NCI-H2029 (cell line): ENCODE results near the gene SMIM24.
A peak's percentile ranks its signal among the peaks of the same experiment; 100 is the strongest.
"Not testable (repeated sequence)": the region's sequence is repeated elsewhere in the genome, so short reads cannot be mapped to it uniquely, and the experiment has no call there.

Experiments used
- DNase-seq: peaks from one replicate; lab custom pipeline; 2025; lab: John Stamatoyannopoulos, UW

The SMIM24 gene

DNA sequence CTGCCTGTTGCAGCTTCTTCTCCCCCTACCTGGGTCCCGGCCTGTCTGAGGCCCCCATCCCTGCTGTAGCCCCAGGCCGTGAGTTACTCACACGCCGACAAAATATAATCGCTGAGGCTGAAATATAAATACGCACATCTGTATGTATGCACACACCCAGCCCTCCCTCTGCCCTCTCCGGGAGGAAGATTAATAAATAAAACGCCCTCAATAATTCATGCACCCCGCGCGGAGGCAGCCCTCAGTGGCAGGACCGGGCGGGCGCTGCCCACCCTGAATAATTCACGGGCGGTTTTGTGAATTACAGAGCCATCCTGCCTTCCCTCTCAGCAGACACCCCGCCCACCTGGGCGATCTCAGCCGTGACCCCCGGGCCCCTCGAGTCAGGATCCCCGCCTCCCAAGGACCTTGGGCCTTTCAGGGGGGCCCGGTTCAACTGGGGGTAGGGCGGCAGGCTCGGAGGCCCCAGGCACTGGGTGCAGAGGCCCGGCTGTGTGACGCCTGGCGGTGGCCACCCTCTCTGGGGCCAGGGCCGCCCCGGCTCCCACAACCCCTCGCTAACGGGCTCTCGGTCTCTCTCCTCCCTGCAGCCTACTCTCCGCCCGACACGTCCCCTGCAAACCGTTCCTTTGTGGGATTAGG, 24.2 kb downstream of the SMIM24 start:
- no peak for DNase-seq

DNA sequence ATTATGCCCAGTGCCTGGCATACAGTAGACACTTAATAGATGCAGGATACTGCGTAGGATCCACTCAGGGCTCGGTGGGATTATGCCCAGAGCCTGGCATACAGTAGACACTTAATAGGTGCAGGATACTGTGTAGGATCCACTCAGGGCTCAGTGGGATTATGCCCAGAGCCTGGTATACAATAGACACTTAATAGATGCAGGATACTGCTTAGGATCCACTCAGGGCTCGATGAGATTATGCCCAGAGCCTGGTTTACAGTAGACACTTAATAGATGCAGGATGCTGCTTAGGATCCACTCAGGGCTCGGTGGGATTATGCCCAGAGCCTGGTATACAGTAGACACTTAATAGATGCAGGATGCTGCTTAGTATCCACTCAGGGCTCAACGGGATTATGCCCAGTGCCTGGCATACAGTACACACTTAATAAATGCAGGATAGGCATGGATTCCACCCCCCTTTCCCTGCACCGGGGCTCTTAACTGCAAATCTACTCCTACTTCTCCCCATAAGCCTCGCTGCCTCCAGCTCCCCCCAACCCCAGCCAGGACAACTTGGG, 24.9 kb downstream of the SMIM24 start:
- no peak for DNase-seq

DNA sequence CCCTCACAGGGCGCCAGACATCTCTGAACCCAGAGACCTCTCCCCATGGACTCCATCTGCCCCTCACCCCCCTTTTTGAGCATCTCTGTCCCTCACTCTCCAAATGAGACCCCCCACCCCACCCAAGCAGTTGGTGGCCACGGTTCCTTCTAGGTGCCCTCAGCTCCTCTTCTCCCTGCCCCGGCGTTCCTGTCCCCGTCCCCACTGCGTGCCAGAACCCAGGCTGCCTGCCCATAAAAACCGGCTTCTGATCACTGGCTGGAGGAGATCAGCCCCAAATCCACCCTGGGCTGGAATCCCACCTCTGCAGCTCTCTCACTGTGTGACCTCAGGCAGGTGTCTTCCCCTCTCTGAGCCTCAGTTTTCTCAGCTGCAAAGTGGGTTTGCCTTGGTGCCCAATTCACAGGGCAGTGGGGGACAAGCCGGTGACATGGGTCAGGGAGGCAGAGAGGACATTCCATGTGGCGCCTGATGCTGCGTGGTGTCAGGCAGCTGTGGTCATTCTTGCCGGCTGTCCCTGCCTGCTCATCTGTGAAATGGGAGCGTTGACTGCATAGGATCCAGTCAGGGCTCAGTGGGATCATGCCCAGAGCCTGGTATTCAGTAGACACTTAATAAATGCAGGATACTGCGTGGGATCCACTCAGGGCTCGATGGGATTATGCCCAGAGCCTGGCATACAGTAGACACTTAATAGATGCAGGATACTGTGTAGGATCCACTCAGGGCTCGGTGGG, 25.5 kb downstream of the SMIM24 start:
- no peak for DNase-seq

DNA sequence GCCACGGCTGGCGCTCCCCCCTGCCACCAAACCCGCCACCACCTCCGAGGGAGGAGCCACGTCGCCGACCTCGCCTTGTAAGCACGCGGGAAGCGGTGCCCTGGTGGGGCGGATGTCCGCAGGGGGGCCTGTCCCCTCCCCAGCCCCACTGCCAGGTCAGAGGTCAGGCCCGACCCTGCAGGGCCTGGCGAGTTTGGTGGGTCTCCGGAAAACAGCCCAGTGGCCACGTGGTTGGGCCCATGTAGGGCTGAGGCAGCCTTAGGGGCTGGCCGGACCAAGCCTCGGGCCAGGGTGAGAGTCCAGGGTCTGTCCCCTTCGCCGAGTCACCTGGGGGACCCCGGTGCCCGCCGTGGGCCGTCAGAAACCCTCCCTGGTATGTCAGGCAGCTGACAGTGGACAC, 26.5 kb downstream of the SMIM24 start:
- DNase-seq, result no peak

DNA sequence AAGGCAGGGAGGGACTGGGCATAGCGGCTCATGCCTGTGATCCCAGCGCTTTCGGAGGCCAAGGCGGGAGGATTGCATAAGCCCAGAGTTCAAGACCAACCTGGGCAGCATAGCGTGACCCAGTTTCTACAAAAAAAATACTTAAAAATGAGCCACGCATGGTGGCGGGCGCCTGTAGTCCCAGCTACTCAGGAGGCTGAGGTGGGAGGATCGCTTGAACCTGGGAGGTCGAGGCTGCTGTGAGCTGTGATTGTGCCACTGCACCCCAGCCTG, 27.4 kb downstream of the SMIM24 start:
- not testable (repeated sequence) for DNase-seq

DNA sequence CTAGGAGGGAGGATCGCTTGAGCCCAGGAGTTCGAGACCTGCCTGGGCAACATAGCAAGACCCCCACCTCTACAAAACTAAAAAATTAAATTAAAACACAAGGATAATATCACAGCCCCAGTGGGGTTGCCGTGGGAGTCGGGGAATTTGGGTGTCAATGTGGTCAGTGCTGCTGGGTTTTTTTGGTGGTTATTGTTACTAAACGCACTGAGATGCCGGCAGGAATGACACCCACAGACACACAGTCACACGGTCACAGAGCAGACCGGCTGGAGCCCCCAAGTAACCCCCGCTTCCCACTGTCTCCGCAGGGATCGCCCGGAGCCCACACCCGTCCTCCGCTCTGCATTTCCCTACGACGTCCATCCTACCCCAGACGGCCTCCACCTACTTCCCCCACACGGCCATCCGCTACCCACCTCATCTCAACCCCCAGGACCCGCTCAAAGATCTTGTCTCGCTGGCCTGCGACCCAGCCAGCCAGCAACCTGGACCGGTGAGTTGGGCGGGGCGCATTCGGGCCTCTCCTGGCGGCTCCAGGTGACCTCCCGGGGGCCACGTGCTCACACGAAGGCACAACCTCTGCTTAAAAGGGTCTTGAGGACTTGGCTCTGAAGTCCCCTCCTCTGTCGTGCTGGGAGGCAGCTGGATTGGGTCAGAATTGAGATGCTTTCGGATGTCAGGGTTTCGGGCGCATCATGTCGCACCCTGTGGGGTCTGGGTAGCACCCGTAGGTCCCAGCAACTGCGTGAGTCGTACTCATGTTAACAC, 28.0 kb downstream of the SMIM24 start:
- DNase-seq, result no peak

DNA sequence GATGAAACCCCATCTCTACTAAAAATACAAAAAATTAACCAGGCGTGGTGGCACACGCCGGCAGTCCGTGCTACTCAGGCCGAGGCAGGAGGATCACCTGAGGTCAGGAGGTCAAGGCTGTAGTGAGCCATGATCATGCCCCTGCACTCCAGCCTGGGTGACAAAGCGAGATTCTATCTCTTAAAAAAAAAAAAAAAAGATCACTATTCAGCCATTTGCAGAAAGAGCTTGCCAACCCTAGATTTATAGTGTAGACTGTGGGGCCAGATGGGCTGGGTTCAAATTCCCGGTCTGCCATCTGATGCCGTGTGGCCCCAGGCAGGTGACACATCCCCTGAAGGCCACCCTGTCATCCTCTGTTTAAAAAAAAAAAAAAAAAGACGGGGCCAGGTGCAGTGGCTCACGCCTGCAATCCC, 28.9 kb downstream of the SMIM24 start:
- no peak for DNase-seq

DNA sequence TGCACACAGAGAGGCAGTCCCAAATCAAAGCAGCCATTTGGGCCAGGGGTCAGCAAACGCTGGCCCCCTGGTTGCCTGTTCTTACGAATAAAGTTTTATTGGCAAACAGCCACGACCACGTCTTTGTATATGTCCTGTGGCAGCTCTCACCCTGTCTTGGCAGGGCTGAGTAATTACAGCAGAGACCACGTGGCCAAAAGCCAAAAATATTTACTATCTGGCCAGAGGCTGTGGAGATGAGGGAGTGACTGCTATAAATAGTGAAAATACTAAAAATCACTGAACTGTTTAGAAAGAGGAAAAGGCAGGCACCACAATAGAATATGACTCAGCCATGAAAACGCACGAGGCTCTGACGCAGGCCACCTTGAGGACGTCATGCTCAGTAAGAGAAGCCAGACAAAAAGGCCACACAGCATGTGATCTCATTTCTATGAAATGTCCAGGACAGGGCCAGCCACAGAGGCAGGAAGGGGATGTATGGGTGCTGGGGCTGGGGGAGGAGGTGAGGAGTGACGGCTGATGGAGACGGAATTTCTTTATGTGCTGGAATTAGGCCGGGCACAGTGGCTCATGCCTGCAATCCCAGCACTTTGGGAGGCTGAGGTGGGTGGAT, 29.4 kb downstream of the SMIM24 start:
- DNase-seq, result no peak

DNA sequence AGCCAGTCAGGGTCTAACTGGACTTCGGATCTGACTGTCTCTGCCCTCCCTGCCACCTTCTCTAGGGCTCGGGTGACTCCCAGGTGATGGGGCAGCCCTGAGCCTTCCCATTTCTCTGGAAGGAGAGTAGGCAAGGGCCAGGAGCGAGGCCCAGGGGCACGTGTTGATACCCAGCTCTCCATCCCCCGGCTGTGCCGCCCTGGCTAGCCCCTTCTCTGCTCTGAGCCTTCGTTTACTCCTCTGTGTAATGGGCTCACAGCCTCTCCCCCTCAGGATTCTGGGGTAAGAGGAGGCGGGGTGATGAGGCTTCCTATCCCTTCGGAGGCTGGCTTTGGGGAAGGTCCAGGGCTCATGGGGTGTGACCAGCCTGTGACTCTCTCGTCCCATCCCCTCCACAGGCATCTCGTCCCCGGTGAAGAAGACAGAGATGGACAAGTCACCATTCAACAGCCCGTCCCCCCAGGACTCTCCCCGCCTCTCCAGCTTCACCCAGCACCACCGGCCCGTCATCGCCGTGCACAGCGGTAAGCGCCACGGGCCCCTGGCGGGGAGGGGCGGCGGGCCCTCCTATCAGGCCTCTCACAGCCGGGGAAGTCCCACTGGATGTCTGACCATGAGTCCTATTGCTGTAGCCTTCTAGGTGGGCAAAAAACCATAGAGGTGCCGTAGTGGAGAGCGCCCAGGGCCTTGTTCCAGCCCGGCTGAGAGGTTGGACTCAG, 31.6 kb downstream of the SMIM24 start:
- no peak for DNase-seq

DNA sequence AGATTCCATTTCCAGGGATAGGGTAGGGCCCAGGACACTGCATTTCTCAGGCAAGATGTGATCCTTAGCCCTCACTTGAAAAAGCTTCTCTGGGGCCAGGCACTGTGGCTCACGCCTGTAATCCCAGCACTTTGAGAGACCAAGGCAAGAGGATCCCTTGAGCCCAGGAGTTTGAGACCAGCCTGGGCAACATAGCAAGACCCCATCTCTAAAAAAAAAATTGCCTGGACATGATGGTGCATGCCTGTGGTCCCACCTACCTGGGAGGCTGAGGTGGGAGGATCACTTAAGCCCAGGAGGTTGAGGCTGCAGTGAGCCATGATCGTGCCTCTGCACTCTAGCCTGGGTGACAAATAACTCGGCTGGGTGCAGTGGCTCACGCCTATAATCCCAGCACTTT, 33.7 kb downstream of the SMIM24 start:
- not testable (repeated sequence) for DNase-seq

DNA sequence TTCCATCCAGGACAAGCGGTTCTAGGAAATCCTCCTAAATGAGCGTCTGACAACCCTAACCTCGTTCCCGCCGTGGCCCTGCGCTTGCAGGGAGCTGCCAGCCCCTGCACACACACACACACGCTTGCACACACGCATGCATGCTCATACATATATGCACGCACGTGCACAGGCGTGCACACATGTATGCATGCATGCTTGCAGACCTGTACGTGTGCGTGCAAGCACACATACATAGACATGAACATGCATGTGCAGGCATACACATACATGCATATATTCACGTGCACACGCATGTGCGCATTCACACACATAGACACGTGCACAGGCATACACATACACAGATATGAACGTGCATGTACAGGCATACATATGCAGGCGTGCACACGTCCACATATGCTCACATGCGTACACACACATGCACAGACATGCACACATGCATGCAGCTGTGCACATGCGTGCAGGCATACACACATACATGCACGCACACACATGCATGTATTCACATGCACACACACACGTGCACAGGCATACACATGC, 35.6 kb downstream of the SMIM24 start:
- DNase-seq, result no peak

DNA sequence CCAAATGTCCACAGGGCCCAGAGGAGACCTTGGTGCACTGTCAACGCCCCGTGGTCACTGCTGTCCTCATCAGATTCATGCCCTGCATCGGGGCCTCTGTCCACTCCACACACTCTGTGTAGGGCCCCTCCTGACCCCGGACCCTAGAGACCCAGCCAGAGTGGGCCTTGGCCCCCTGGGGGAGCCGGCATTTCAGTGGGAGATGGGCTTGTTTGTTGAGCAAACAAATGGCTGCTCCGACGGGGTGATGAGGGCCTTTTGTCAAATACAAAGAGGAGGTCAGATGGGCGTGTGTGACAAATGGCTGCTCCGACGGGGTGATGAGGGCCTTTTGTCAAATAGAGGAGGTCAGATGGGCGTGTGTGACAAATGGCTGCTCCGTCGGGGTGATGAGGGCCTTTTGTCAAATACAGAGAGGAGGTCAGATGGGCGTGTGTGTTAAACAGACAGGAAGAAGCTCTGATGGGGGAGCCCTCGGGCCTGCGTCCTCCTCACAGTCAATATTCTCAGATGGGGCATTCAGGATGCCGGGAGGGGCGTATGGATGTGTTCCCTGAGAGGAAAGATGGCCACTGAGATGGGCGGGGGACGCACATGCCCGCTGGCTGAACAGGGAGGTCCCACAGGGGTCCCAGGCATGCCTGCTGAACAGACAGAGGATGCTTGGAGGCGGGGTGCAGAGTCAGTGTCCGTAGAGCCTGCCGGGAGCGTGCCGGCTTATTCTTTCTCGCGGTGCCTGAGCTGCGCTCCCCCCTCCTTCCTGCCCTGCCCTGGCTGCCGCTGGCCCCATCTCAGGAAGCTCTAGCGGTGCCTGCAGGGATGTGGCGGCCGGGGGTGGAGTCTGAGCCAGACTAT, 36.3 kb downstream of the SMIM24 start:
- DNase-seq, result no peak

DNA sequence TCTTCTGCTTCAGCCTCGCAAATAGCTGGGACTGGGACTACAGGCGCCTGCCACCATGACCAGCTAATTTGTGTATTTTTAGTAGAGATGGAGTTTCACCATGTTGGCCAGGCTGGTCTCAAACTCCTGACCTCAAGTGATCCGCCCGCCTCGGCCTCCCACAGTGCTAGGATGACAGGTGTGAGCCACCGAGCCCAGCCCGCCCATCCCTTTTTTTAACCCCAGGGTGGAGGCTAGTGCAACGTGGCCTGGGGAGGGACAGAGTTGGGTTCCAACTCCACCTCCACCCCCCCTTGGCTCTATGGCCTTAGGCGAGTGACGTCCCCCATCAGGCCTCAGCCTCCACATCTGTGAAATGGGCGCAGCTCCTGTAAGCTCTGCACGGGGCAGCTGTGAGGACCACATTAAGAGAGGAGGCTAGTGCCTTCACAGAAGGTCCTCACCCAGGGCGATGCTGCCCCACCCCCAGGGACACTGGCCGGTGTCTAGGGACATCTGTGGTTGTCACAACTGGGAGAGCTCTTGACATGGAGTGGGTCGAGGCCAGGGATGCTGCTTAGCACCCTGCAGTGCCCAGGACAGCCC, 37.7 kb downstream of the SMIM24 start:
- DNase-seq, result no peak

DNA sequence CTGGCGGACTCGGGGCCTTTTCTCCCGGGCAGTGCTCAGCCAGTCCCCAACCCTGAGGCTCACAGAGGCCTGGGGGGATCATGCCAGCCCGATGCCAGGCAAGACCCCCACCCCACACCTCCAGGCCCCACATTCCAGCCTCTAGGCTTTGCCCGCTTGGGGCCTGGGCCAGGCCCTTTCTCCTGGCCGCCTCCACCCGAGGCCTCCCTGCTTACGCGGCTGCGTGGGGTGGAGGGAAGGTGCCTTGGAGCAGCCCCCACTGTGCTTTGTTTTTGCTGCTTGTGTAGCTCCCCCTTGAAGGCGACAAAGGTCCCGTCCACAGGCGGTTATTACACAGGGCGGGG, 38.4 kb downstream of the SMIM24 start:
- no peak for DNase-seq

DNA sequence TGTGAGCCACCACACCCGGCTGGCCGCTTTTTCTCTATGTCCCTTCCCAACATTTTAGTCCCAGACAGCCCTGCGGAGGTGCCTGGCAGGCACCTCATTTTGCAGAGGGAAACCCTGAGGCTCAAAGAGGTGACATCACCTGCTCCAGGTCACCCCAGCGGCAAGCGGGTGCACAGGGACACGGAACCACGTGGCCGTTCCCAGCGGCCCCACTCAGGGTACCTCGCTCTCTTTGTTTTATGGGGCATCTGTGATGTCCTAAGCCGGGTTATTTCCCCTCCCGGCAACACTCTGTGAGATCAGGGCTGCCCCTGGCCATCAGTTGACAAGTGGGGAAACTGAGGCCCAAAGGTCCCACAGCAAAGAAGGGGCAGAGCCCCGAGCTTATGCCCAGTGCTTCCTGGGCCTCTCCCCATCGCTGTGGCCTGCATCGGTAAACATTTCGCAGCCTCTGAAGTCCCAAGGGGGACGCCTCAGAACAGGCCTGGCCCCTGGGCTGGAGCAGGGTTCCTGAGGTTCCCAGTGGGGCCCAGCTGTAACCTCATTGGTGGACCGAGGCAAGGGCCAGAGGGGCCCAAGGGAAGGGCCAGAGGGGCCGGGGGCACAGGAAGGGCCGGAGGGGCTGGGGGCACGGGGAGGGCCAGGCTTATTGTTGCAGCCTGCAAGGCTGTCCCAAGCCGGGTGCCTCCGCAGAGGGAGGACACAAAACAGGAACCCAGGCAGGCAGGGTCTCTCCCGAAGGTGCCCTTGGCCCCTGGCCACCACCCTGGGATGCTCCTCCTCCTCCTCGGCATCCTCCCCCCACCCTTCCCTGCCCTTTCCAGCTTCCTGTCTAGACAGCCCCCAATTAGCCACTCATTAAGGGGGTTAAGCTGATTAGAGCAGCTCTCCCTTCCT, 39.0 kb downstream of the SMIM24 start:
- no peak for DNase-seq

DNA sequence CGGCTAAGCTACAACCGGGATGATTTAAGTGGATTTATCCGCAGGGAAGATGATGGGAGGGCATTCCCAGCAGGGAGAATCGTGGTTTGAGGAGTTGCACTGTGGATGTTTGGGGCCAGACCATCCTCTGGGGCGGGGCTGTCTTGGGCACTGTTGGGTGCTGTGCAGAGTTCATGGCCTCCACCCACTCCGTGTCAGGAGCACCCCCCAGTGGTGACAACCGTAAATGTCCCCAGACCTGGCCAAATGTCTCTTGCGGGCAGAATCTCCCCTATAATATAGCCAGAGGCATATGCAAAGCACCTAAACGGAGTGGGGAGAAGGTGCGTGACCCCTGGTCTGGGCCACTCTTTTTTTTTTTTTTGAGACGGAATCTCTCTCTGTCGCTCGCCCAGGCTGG, 40.2 kb downstream of the SMIM24 start:
- no peak for DNase-seq

DNA sequence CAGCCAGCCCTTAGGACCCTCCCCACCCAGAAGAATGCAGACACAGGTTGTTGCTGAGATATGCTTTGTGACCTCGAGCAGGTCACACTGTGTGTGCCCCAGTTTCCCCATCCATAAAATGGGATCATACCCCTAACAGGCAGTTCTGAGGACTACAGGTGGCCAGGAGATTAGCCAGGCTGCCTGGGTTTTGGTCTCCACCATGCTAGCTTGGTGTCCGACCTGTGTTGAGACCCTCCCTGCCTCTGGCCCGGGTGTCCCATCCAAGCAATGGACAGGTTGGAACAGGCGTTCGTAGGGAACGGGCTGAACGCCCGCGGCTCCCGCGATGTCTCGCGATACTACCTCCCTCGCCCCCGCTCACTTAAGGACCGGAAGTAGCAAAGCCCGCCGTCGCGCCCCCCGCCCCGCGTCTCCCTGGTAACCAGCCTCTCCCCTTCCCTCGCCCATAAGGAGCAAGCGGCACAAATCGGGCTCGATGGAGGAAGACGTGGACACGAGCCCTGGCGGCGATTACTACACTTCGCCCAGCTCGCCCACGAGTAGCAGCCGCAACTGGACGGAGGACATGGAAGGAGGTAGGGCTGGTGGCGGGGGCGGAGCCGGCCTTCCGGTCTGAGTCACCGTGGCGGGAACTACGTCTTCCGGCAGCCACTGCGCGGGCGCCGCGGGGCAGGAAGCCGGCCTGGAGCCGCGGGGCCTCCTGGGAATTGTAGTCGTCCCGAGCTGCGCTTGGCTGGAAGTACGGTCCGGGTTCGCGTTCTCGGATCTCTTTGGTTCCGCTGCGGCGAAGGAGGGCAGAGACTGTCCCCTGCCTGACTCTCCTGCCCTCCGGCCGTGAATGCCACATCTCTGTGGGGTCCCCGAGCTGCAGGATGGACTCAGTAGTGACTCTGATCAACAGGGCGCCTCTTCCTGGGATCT, 45.4 kb downstream of the SMIM24 start:
- DNase-seq, result peak; percentile 94

DNA sequence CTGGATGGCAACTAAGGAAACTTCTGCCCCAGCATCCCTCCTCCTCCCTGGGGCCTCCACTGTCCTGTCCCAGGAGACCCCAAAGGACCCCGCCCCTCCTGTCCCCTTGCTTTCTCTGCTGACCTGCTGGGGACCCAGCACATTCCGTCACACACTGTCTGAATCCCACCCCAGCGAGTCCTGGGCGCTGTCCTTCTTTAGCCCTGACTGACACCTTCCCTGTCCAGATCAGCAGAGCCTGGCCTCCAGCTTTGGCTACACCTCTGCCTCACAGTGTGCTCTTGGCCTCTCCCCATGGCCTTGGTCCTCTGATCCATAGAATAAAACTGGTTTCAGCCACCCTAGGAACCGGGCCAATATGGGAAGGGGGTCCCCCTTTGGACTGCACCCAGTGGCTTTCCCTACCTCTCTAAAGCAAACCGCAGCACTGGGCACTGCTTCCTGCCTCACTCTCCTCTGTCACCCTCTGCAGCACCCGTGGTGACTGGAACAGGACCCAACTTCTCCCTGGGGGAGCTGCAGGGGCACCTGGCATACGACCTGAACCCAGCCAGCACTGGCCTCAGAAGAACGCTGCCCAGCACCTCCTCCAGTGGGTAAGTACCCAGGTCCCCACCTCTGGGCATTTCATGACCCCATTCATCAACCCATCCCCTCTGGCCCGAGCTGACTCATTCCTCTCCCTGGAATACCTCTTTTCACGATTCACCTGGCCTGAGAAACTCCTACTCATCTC, 46.4 kb downstream of the SMIM24 start:
- DNase-seq, result no peak
